Mammary epithelial cell (primary cell): ENCODE measurements around the gene PLEKHA6.
A peak's percentile ranks its signal among the peaks of the same experiment; 100 is the strongest.

Source experiments
- CTCF ChIP-seq, 2 donors: IDR thresholded peaks in 1 of 2; conservative IDR thresholded peaks in 1 of 2; 2 replicates each; pipeline ENCODE4 v1.5.1; 2011 to 2012; ENCODE audit warnings: inconsistent platforms in 2 of 2, low read length in 2 of 2, mild to moderate bottlenecking in 2 of 2, control low read depth in 1 of 2, low read depth in 1 of 2; ENCODE audit not compliant: insufficient read depth in 1 of 2; ENCODE audit errors: extremely low read depth in 1 of 2
- EZH2 ChIP-seq: IDR thresholded peaks from 2 replicates; pipeline ENCODE4 v1.6.1; 2012; ENCODE audit warnings: low read length, inconsistent platforms, borderline replicate concordance

DNA sequence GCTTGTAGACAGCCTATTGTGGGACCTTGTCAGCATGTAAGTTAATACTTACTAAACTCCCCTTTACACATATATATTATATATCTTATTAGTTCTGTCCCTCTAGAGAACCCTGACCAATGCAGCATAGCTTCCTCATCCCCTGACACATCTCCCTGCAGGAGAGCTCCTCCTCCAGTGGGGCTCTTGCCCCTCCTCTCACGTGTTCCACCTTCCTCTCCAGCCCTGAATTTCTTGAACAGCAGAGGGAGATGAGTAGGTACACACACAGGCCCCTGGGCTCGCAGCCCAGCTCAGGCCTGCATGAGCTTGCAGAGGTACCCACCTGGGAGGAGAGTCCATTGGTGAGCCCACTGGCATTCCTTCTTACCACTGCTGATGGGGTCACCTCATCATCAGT is 118.7 kb downstream of the PLEKHA6 start:
- peak in 1 of 2 donors; percentile 32 for TF ChIP-seq CTCF (conservative IDR thresholded peaks at IDR 0.05 in 1 of 2, IDR thresholded peaks at IDR 0.05 in 1 of 2; ENCODE audit: extremely low read depth in 1 of 2, insufficient read depth in 1 of 2, low read depth in 1 of 2, low read length in 2 of 2)
- TF ChIP-seq EZH2, result no peak
